ENCODE results near the gene CKB.
"Not testable (repeated sequence)": the region's sequence is repeated elsewhere in the genome, so short reads cannot be mapped to it uniquely, and the experiment has no call there.

DNA sequence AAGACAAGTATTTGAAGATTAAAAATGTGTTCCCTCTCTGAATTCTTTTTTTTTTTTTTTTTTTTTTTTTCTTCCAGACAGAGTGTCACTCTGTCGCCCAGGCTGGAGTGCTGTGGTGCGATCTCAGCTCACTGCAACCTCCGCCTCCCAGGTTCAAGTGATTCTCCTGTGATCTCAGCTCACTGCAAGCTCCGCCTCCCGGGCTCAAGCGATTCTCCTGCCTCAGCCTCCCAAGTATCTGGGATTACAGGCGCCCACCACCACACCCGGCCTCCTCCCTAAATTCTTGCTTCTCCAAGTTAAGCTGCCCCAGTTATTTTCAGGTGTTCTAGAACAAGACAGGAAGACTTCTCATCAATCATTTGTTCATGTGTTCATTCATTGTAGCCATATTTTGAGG, 10.4 kb downstream of the CKB start:
- TF ChIP-seq, protein P1, sequence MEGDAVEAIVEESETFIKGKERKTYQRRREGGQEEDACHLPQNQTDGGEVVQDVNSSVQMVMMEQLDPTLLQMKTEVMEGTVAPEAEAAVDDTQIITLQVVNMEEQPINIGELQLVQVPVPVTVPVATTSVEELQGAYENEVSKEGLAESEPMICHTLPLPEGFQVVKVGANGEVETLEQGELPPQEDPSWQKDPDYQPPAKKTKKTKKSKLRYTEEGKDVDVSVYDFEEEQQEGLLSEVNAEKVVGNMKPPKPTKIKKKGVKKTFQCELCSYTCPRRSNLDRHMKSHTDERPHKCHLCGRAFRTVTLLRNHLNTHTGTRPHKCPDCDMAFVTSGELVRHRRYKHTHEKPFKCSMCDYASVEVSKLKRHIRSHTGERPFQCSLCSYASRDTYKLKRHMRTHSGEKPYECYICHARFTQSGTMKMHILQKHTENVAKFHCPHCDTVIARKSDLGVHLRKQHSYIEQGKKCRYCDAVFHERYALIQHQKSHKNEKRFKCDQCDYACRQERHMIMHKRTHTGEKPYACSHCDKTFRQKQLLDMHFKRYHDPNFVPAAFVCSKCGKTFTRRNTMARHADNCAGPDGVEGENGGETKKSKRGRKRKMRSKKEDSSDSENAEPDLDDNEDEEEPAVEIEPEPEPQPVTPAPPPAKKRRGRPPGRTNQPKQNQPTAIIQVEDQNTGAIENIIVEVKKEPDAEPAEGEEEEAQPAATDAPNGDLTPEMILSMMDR (IDR thresholded peaks at IDR 0.05), result not testable (repeated sequence)
- not testable (repeated sequence) for TF ChIP-seq POLR2A (IDR thresholded peaks at IDR 0.05)
